Heart left ventricle (tissue), 16 donors: Measurements from ENCODE around the gene SLC30A7. TPM values are rescaled to one million over a fixed set of nuclear protein-coding genes. Genes with fewer than 3 reads are reported as not detected.

Experiments used
- ATAC-seq, 4 donors: fragments of 200-7000 bp; cut with Tn5 transposase; one replicate each; pipeline ENCODE4 v1.9.1; 2020 to 2022; ENCODE audit warnings: moderate library complexity in 4 of 4, mild to moderate bottlenecking in 3 of 4, moderate number of reproducible peaks in 1 of 4
- DNase-seq, 5 donors: peaks; one replicate each; pipeline ENCODE4 v3.0.0-alpha.2; 2020
- H3K27ac ChIP-seq, 12 donors: fragments of 200-600 bp; sonication (generic) in 4 of 12; one replicate each; pipeline versions ENCODE4 v1.5.0 to v1.8.0; 2016 to 2022; ENCODE audit warnings: mild to moderate bottlenecking in 2 of 12
- H3K27me3 ChIP-seq, 9 donors: fragments of 200-600 bp; sonication (generic) in 2 of 9; one replicate each; pipeline versions ENCODE4 v1.5.1 to v1.8.0; 2016 to 2022; ENCODE audit warnings: mild to moderate bottlenecking in 3 of 9
- H3K36me3 ChIP-seq, 9 donors: fragments of 200-600 bp; sonication (generic) in 2 of 9; one replicate each; pipeline versions ENCODE4 v1.5.0 to v1.8.0; 2018 to 2022; ENCODE audit warnings: mild to moderate bottlenecking in 2 of 9
- H3K4me1 ChIP-seq, 12 donors: fragments of 200-600 bp; sonication (generic) in 4 of 12; one replicate each; pipeline versions ENCODE4 v1.5.0 to v1.8.0; 2016 to 2022; ENCODE audit warnings: mild to moderate bottlenecking in 3 of 12
- H3K4me3 ChIP-seq, 12 donors: fragments of 200-600 bp; sonication (generic) in 4 of 12; one replicate each; pipeline versions ENCODE4 v1.5.0 to v1.8.0; 2017 to 2022; ENCODE audit warnings: mild to moderate bottlenecking in 9 of 12, moderate library complexity in 4 of 12
- H3K9me3 ChIP-seq, 12 donors: fragments of 200-600 bp; sonication (generic) in 4 of 12; one replicate each; pipeline versions ENCODE4 v1.5.0 to v1.8.0; 2016 to 2022; ENCODE audit warnings: mild to moderate bottlenecking in 1 of 12
- POLR2A ChIP-seq, 2 donors: fragments of 450-650 bp; IDR thresholded peaks; one replicate each; pipeline ENCODE4 v1.6.1; 2017; ENCODE audit warnings: antibody characterized with exemption in 2 of 2, mild to moderate bottlenecking in 2 of 2, moderate library complexity in 2 of 2
- WGBS, 4 donors: extraction: QIAGEN DNeasy Blood & Tissue Kit in 2 of 4; methylation state at CpG; one replicate each; pipeline versions ENCODE4 v1.1.5 to v1.1.7; 2013 to 2018; 5-methylcytosine and 5-hydroxymethylcytosine counted together
- intact Hi-C, 10 donors: fragments of 100-400 bp; cut with DNase I; formaldehyde crosslinking; loops; one replicate each; pipeline versions ENCODE4 v1.11.1 to v1.14.2; 2022
- long read RNA-seq, 3 donors: library from polyadenylated mRNA; unstranded; transcript quantifications; one replicate each; pipeline ENCODE4 v2.0.0, GENCODE V29; 2020 to 2021
- polyA plus RNA-seq, 2 donors: library from polyadenylated mRNA; stranded (reverse); fragments of 200-250 nt; gene quantifications; one replicate each; pipeline ENCODE4 v1.2.3, GENCODE V29; 2013
- total RNA-seq, 9 donors: library from RNA; depleted of rRNA in 2 of 9; stranded (reverse); fragments of >200 nt in 2 of 9; fragmentation: NEBNext Ultra II Directional in 3 of 9; extraction: Animal tissue kit (Norgen Biotek cat#: 25700) in 3 of 9; gene quantifications; one replicate each; pipeline versions ENCODE4 v1.1.0 to v1.2.4, GENCODE V29; 2016 to 2023
- TF ChIP-seq, protein P1 (sequence below), 12 donors: fragments of 200-600 bp; sonication (generic) in 4 of 12; IDR thresholded peaks; one replicate each; pipeline versions ENCODE4 v1.5.0 to v1.8.0; 2018 to 2022; ENCODE audit warnings: antibody characterized with exemption in 12 of 12, mild to moderate bottlenecking in 5 of 12
- donor health status: ischemic (EF 13 %, LVEDD 7.1; RV severe dilation, severe dysfunction).
- donor health status: healthy with polysubstance abuse.
- donor health status: DM: no; HTN: yes; CAD: no.
- donor health status: DM: no; HTN: no; CAD: no.
- donor health status: ischemic (EF 25% LVEDD 6.9; RV normal size, moderate dysfunction).
- donor health status: ischemic (EF 25% LVEDD 5.7; RV mildly dilated, moderate dysfunction).
- donor health status: healthy.
- donor health status: DM: yes; HTN: yes; CAD: no.
- donor health status: ischemic (EF 35%, LVEDD 5.7; RV mildly dilated, moderate dysfunction).
- donor health status: nonischemic (EF 11% LVEDD 7.7; RV severe dilation, severe dysfunction).
- donor health status: DM: yes; HTN: yes; CAD: no.
- donor health status: PGD.
- donor health status: ischemic (EF 29% LVEDD 5.4; RV normal size, mild dysfunction).
- donor health status: nonischemic (EF 23%, LVEDD 6.1; RV moderate dilation, normal function).

Gene SLC30A7, protein sequence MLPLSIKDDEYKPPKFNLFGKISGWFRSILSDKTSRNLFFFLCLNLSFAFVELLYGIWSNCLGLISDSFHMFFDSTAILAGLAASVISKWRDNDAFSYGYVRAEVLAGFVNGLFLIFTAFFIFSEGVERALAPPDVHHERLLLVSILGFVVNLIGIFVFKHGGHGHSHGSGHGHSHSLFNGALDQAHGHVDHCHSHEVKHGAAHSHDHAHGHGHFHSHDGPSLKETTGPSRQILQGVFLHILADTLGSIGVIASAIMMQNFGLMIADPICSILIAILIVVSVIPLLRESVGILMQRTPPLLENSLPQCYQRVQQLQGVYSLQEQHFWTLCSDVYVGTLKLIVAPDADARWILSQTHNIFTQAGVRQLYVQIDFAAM
- total RNA-seq: 10 to 100 TPM in 2 of 9 donors, 1 to 10 TPM in 7; 3.9 to 19.4 (median 5.5) TPM
- 1 to 10 TPM; 1.6 to 1.8 TPM for polyA plus RNA-seq
- long read RNA-seq, donor 1, partial matches to known transcripts: 1 of 1 reads
- long read RNA-seq, donor 1, other reads (novel, unspliced or antisense): 0 of 1 reads
- long read RNA-seq, donor 2, full-length matches to known transcripts: 2 of 4 reads
- long read RNA-seq, donor 2, partial matches to known transcripts: 1 of 4 reads
- long read RNA-seq, donor 2, other reads (novel, unspliced or antisense): 1 of 4 reads
- long read RNA-seq, donor 3, partial matches to known transcripts: 0 of 1 reads
- long read RNA-seq, donor 3, other reads (novel, unspliced or antisense): 1 of 1 reads

DNA sequence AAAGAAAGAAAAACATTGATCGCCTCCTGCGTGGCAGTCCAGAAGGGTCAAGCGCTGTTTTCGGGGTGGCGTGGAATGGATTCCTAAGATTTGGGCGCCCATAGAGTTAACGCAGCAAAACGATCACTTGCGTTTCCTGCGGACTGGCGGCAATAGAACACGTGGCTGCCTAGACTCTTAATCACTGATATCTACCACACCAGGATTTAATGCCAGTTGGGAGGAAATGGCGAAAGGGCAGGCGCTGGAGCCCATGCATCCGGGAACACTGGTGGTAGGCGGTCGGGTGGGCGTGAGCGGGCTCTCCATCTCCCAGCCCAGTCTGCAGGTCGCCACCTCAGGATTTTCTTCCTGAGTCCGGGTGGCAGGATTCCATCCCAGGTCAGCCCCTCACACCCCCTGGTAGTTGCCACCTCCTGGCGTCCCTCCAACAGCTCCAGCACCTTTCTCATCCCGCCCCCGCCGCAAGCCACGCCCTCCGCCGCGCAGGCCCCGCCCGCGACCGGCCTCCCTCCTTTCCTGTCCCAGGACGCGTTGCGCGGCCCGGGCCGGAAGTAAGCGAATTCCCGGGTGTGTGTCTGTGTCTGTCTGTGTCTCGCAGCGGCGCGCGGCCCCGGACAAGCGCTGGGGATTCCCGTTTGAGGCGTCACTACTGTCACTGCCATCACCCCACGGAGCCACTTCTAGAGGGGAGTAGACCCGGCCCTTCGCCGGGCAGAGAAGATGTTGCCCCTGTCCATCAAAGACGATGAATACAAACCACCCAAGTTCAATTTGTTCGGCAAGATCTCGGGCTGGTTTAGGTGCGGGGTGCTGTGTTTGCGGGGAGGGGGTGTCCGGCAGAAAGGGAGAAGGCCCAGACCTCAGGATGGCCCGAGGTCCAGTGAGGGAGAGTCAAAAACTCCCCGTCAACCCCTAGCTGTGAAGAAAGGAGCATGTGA lies at the start of gene SLC30A7:
Gene SLC30A7 (plus strand): TSS at position 551 of the 941 bp plus-strand sequence. CDS start 173 bp downstream, at position 724.
- peak within 1 kb of the TSS; percentile 86 to 98 (median 95) for H3K27ac ChIP-seq
- ATAC-seq (peak; percentile 93 to 98 (median 96)), DNase-seq (peak; percentile 95 to 98 (median 96))
- WGBS, 4 donors: 0 to 1% (median 0%) methylated on average over 55 to 62 of the region's 62 CpGs
- TF ChIP-seq POLR2A (IDR thresholded peaks at IDR 0.05): peak in 1 of 2 donors; percentile 57
- TF ChIP-seq, protein P1, sequence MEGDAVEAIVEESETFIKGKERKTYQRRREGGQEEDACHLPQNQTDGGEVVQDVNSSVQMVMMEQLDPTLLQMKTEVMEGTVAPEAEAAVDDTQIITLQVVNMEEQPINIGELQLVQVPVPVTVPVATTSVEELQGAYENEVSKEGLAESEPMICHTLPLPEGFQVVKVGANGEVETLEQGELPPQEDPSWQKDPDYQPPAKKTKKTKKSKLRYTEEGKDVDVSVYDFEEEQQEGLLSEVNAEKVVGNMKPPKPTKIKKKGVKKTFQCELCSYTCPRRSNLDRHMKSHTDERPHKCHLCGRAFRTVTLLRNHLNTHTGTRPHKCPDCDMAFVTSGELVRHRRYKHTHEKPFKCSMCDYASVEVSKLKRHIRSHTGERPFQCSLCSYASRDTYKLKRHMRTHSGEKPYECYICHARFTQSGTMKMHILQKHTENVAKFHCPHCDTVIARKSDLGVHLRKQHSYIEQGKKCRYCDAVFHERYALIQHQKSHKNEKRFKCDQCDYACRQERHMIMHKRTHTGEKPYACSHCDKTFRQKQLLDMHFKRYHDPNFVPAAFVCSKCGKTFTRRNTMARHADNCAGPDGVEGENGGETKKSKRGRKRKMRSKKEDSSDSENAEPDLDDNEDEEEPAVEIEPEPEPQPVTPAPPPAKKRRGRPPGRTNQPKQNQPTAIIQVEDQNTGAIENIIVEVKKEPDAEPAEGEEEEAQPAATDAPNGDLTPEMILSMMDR (IDR thresholded peaks at IDR 0.05): no peak
- H3K4me1 ChIP-seq: peaks cover 0 to 37% (median 21%) of the 10 kb centered on the region in 12 donors
- H3K27me3 ChIP-seq: no peaks in the 10 kb centered on the region
- H3K9me3 ChIP-seq: no peaks in the 10 kb centered on the region
- H3K36me3 ChIP-seq: peaks cover 0 to 30% (median 18%) of the 10 kb centered on the region in 9 donors
- intact Hi-C loops: loop anchor here in 3 of 10 donors (5.0 to 10.0 kb wide), 2 partner anchors 761 to 764 kb away; partner anchors contain the start of genes SASS6 (in 3 of the 3) and TRMT13 (in 3 of the 3)
- H3K4me3 ChIP-seq: peak within 1 kb of the TSS; percentile 72 to 94 (median 80)

DNA sequence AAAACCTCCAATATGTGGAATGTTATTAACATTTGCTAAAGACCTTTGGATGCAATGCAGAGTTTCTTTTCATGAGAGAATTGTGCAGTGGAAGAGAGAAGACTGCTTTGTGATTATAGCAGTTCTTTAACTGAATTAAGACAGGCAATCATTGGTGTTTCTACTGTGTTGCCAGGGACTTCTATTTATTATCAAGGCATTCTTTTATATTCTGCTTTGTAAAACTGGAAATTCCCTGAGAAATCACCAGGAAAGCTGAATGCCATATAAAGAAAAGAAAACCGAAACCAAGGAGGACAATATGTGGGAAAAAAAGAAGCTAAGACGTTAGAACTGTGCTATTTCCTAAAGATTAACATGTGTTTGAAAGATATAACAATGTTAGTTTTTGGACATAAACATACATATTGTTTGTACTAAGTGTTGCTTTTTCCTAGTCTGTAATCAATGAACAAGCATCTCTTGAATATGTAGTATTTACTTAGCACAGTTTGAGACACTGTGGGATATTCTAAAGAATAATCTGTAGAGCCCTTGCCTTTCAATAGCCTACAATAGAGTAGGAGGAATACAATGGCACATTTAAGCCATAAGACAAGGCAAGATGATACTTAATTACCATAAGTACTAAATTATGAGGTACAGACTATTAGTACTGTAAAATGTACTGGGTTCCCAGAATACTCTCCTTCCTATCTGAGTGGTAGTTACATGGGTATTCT lies 48.4 kb upstream of the SLC30A7 start:
- ATAC-seq: peak in 1 of 4 donors; percentile 49
- Histone ChIP-seq H3K4me1 (peaks cover 0 to 21% (median 0%) of the 10 kb centered on the region in 12 donors), H3K27ac (peak overlapping the region in 7 of 12 donors; percentile 9 to 83 (median 31)), H3K4me3 (peak overlapping the region in 10 of 12 donors; percentile 4 to 39 (median 18)), H3K27me3 (no peaks in the 10 kb centered on the region), H3K36me3 (no peaks in the 10 kb centered on the region), H3K9me3 (peaks cover 0 to 6% (median 0%) of the 10 kb centered on the region in 12 donors)
- intact Hi-C loops: no loop called here
- DNase-seq: no peak
- 27 to 44% (median 35%) methylated on average over 2 of the region's 2 CpGs for WGBS, 4 donors
- TF ChIP-seq POLR2A (IDR thresholded peaks at IDR 0.05): no peak
- TF ChIP-seq, protein P1 (IDR thresholded peaks at IDR 0.05): no peak

DNA sequence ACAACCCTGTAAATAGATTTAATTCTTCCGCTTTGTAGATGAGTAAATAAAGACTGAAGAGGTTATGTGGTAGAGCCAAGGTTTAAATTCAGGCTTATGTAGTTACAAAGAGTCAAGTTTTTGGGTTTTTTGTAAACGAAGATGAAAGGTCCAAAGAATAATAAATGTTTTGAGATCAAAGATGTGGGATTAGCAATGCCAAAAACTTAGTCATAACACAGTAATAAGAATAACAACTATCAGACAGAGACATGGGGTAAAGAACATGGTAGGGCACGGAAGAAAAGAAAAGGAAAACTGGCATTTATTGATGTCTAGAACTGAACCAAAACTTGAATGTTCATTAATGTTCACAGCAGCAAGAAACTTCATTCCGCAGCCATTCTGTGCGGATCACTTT lies 44.2 kb upstream of the SLC30A7 start:
- ATAC-seq (no peak), DNase-seq (no peak)
- Histone ChIP-seq H3K9me3 (peaks cover 0 to 9% (median 0%) of the 10 kb centered on the region in 12 donors), H3K36me3 (no peaks in the 10 kb centered on the region), H3K27me3 (no peaks in the 10 kb centered on the region), H3K4me1 (peaks cover 0 to 16% (median 0%) of the 10 kb centered on the region in 12 donors), H3K4me3 (no peak overlapping the region), H3K27ac (no peak overlapping the region)
- 93 to 96% (median 95%) methylated on average over 5 of the region's 5 CpGs for WGBS, 4 donors
- TF ChIP-seq POLR2A (IDR thresholded peaks at IDR 0.05): no peak
- TF ChIP-seq, protein P1 (IDR thresholded peaks at IDR 0.05): no peak
- intact Hi-C loops: no loop called here
